Mesenteric fat pad (tissue), 1 donor: Measurements from ENCODE around the gene ERC1. TPM values are rescaled to one million over a fixed set of nuclear protein-coding genes. Genes with fewer than 3 reads are reported as not detected.
"Not testable (repeated sequence)": the region's sequence is repeated elsewhere in the genome, so short reads cannot be mapped to it uniquely, and the experiment has no call there.

ENCODE experiments used
- DNase-seq: peaks from one replicate; pipeline ENCODE4 v3.0.0-alpha.2; 2020; ENCODE audit warnings: low spot score
- total RNA-seq: library from RNA; stranded (reverse); fragmentation: NEBNext Ultra II Directional; extraction: Animal tissue kit (Norgen Biotek cat#: 25700); gene quantifications from one replicate; pipeline ENCODE4 v1.2.1, GENCODE V29; 2021
- donor health status: DM: yes; HTN: yes; CAD: no.

Gene ERC1
- total RNA-seq, 1 donor from 2014 or later = 81.1 TPM

DNA sequence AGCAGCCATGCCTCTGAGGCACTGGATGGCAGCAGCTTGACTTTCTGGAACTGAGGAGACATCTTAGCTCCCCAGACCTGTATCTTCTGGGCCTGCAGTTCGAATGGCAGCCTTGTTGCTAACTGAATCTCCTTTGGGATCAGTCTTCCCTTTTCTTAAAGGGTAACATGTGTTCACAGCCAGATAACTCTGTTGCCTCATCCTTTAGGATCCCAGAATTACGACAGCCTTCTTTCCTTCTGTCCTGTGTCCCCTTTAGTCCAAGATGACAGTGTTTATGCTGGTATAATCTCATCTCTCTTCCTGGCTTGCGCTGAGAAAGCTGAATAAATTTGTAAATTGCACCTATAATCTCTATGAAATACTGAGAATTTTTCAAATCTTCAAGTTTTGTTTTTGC lies 9.1 kb upstream of the ERC1 start:
- no peak for DNase-seq

DNA sequence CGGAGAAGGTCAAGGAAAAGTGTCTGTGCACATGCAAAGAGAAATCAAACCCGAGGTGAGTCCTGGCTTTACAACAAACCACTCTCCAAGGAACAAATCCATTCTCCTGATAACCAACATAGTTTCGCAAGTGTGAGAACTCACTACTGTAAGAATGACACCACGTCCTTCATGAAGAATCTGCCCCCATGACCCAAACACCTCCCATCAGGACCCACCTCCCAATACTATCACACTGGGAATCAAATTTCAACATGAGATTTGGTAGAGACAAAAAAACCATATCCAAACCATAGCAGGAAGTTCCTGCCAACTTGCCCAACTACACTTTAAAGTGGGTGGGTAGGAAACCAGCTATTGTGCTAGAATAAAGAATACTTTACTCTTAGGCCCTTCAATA lies 2.4 kb upstream of the ERC1 start:
- no peak for DNase-seq

DNA sequence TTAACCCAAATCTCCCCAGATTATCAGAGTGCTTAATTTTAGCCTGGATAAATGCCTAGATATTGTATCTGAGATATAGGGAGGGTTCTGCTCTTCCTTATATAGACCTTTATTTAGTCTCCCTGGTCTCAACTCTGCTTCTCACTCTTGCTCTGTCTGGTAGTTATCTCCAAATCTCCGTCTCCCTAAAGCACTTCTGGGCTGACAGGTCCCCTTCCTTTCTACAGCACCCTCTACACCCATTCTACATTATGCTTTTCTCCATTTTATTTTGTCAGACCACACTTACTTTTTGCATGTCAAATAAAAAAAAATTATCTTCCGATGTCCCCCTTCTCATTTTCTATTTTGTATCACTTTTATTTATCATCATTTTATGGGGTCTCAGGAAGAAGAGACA lies 2.0 kb upstream of the ERC1 start:
- no peak for DNase-seq

DNA sequence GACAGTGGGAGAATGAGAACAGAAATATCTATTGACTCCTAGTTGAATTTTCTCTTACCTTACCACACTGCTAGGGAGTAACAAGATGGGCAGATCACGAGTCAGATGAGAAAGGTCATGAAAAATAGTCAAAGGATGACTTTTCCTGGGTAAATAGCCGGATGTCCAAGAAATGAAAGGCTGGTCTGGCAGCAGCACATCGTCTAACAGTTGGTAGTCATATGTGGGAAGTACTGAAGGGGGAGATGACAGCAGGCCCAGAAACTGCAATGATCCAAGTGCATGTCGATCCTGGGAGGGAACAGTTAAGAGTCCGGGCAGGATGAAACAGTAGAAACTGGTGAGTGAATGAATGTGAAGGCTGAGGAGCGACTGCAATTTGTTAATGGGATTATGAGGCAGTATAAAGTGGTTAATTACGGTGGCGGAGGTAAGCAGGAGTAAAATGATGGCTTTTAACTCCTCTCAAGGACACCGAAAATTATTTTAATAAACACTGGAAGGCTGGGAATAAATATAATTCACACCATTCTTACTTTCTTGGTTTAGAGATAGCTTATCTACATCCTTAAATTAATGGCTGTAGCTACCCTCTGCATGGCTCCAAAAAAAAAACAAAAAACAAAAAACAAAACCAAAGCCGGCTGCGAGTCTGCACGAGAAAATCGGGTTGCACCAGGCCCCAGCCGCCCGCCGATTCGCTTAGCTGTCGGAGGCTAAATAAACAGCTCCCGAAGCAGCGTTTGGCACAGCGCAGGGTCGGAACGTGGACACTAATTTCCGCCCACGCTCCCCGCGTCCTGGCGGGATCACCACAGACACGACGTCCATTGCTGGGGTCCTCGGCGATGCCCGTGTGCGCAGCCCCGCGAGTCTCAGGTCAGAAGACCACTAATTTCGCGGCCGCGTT lies 1.0 kb upstream of the ERC1 start:
- DNase-seq = peak; percentile 91

DNA sequence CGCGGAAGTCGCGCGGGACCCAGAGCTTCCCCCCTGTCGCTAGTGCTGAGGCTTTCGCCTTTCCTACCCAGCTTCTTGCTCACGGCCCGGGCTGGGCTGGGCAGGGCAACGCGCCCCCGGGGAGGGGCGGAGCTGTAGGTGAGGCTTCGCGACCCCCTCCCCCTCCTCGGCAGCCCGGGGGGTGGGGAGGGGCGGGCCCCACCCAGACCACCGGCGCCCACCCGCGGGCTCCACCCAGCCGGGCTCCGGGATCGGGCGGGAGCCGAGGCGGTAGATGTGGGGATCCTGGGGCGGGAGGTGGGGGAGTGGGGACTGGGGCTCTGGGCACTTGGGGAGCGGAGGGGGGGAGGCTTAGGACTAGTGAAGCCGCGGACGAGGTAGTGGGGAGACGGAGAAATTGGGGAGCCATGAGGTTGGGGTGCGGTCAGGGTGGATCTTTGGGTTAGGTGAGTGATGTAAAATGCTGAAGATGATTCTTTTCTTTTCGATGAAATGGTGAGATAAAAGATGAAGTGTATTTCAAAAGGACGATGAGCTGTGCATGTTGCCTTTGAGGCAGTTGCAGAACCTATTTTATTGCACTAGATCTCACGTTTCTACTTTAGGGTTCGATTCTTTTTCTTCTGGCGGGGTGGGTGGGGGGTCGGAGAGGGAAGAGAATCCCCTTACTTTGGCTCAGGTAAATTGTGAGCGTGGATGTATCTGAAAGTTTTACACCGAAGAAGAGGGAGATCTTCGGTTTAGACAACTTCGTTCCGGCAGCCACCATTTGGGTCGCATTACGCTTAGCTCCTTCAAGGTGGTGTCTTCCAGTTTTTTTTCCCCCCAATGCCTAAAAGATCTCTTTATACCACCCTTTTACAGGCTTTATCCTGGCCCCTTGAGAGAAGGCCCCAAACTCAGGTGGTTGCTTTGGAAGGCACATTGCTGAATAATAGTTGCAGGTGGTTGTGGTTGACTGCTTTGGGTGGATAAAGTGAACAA lies 619 bp downstream of the ERC1 start:
- DNase-seq = no peak

DNA sequence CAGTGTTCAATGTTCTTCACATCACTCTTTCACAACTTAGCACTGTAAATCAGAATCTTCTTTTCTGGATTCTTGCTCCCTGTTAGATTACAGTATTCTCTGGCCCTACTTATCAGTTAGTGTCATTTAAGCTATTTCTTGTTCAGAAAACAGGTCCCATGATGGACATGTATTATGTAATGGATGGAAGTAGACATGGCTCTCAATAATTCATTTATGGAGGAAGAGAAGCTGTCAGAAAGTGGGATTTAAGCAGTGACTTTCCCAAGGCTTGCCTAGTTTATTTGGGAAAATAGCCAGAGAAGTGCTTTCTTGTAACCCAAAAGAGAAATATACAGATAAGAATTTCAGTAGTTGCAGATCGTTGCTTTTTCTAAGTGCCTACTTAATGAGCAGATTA lies 1.6 kb downstream of the ERC1 start:
- DNase-seq = no peak

DNA sequence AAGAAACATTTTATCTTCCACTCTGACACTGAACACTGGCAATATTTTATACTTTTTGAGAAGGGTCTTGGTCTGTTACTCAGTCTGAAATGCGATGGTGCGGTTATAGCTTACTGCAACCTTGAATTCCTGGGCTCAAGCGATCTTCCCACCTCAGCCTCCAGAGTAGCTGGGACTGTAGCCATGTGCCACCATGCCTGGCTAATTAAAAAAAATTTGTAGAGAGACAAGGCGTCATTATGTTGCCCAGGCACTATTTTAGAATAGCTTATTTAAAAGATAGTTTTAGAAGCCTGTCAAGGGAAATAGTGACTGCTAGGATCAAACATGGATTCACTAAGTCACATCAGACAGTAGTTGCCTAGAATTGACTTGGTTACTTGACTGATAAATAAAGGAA lies 5.9 kb downstream of the ERC1 start:
- DNase-seq = no peak

DNA sequence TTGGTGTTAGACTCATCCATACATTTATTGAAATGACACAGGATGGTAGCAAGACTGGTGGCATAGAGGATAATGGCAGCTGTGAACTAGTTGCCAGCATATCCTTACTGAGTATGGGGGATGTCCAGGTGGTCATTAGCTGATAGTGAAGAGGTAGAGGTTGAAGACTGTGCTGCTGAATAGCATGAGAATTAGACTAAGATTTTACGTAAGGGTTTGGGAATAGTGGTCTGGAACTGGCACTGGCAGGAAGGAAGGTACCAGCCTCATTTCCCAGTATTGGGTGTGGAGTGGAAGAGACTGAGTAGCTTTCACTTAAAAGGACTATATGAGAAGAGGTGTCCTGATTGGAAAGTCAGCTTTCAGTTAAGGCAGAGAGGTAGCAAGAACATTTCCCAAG lies 6.5 kb downstream of the ERC1 start:
- DNase-seq = no peak

DNA sequence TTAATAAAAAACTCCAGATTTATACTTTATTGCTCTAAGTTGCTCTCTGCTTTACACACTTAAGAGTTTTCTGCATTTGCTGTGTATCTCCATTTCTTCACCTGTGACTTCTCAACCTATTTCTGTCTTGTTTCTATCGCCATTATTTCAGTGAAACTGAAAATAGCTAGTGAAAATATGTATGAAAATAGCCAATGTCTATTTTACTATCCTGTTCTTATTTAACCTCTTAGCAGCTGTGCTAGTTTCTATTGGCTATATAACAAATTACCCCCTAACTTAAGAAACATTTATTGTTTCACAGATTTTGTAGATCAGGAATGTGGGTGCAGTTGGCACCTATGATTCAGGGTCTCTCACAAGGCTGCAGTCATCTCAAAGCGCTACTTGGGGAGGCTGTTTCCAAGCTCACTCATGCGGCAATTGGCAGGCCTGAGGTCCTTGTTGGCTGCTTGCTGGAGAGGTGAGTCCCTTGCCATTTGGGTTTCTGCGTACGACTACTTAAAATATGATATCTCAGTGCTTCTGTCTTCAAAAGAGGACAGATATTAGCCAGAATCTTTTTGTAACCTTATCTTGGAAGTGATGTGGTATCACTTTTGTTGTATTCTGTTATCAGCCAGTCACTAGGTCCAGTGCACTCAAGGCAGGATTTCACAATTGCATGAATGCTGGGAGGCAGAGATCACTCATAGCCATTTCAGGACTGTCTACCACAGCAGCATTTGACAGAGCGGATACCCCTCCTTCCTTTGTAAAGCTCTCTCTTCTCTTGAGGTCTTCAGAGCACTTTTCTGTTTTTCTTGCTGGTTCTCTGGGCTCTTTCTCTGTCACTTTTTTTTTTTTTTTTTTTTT lies 7.2 kb downstream of the ERC1 start:
- DNase-seq = no peak

DNA sequence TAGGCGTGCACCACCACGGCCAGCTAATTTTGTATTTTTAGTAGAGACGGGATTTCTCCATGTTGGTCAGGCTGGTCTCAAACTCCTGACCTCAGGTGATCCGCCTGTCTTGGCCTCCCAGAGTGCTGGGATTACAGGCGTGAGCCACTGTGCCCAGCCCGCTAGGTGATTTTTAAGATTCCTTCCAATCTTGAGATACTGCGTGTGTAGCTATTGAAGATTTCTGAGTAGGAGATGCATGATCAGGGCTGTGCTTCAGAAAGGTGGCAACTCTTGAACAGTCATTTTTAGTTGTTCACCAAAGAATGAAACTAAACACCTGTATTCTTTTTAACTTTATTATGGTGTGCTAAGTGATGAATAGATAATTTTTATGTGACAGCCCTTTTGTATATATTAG lies 8.7 kb downstream of the ERC1 start:
- DNase-seq = not testable (repeated sequence)

DNA sequence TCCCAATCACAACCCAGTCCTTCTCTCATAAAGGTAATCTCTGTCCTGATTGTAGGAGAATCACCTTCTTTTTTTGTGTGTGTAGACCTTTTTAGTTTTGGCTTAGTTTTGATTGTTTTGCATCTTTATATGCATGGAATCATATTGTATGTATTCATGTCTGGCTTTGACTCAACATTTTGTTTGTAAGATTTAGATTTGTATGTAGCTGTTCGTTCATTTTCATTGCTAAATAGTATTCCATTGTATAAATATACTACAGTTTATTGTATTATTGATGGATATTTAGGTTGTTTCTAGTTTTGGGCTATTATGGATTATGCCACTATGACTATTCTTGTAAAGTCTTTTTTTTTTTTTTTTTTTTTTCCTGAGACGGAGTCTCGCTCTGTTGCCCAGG lies 10.5 kb downstream of the ERC1 start:
- no peak for DNase-seq

DNA sequence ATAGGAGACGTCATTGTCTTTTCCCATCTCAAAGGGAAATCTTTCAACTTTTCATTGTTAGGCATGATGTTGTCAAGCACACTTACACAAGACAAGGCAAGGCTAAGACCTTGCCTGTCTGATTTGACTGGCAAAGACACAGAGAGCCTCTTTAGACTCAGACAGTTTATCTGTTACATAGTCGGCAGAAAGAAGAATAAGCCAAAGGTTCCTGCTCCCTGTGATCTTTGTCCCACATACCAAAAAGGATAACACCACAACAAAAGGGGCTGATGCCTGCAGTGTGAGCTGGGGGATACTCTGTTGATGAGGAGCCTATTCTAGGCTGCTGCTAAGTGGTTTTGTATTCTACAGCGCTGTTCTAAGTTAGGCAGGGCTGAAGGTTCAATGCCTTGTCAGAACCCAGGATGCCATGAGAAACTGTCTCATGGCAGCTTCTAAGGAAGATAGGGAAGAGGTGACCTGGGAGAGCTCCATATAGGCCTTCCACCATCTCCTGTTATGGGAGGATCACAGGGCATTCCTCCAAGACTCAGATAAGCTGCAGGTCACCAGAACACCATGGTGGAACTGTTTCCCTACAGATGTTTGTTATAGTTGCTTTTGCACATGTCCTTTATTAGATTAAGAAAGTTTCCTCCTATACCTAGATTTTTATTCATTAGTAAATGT lies 12.7 kb downstream of the ERC1 start:
- DNase-seq = no peak

DNA sequence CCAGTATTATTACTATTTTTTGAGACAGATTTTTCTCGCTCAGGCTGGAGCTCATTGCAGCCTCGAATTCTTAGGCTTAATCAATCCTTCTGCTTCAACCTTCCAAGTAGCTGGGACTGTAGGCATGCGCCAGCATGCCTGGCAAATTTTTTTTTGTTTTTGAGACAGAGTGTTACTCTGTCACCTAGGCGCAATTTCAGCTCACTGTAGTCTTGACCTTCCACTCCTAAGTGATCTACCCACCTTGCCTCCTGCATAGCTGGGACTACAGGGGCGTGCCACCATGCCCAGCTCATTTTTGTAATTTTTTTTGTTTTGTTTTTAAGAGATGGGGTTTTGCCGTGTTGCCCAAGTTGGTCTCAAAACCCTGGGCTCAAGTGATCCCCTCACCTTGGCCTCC lies 15.2 kb downstream of the ERC1 start:
- no peak for DNase-seq

DNA sequence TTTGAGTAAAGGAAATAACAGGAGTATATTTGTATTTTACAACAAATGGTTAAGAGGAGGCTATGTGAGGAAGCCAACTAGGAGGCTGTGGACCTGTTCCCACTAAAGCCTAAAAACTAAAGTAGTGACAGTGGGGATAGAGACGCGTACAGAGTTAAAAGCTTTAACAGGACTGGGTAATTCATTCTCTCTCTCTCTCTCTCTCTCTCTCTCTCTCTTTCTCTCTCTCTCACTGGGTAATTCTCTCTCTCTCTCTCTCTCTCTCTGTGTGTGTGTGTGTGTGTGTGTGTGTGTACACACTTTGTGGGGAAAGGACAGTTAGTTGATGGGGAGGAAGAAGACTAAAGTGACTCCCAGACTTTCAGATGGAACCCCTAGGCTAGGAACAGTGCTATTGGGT lies 16.3 kb downstream of the ERC1 start:
- DNase-seq = no peak

DNA sequence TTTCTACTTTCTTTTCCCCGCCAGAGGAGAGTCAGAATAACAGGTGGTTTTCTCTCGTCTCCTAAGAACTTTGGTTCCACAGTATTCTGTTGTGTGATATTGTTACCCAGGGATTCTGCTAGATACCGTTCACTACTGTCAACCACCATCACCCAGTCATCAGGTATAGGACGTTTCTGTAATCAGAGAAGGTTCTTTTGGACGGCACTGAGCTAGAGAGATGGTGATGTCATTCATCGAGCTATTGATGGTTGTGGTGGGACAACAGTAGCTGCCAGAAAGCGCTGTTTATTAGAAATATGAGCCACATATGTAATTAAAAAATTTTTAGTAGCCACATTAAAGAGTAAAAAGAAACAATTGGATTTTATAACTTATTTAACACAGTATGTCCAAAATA lies 17.0 kb downstream of the ERC1 start:
- DNase-seq = no peak

DNA sequence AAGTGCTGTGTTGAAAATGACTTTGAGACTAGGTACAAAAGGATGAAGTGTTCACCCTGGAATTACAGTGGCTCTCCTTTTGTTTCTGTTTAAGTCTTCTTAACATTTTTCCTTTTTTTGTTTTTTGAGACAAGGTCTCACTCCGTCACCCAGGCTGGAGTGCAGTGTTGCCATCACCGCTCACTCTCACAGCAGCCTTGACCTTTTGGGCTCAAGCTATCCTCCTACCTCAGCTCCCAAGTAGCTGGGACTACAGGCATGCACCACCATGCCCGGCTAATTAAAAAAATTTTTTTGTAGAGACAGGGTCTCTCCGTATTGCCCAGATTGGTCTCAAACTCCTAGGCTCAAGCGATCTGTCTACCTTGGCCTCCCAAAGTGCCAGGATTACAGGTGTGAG lies 20.1 kb downstream of the ERC1 start:
- no peak for DNase-seq

DNA sequence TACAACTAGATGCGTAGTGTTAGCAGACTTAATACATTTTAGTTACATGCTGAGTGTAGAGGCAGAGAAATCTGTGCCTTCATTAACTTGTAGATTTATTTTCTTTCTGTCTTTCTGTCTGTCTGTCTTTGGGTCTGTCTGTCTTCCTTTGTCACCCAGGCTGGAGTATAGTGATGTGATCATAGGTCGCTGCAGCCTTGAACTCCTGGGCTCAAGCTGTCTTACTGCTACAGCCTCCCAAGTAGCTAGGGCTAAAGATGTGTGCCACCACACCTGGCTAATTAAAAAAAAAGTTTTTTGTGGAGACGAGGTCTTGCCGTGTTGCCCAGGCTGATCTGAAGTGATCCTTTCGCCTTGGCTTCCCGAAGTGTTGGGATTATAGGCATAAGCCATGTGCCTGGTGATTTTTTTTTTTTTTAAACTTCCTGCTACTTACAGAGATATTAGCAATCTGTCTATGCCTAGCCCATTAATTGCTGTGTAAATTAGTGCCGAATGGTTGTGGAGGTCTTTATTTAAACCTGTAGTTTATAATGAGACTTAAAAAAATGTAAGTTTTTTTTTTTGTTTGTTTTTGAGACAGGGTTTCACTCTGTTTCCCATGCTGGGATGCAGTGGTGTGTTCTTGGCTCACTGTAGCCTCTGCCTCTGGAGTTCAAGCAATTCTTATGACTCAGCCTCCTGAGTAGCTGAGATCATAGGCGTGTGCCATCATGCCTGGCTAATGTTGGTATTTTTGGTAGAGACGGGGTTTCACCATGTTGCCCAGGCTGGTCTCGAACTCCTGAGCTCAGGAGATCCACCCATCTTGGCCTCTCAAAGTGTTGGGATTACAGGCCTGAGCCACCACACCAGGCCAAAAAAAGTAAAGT lies 22.8 kb downstream of the ERC1 start:
- no peak for DNase-seq

DNA sequence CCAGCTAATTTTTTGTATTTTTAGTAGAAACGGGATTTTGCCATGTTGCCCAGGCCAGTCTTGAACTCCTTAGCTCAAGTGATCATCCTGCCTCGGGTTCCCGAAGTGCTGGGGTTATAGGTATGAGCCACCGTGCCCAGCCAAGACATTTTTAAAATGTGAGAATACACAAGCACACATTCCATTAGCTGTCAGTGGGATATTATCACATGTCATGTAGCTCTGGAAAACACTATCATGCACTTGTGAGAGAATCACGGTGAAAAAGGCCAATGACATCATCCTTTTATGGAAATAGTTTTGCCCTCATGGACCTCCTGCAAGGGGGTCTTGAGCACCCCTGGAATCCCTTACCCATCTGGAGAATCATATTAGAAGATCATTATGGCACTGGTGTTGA lies 28.3 kb downstream of the ERC1 start:
- no peak for DNase-seq

DNA sequence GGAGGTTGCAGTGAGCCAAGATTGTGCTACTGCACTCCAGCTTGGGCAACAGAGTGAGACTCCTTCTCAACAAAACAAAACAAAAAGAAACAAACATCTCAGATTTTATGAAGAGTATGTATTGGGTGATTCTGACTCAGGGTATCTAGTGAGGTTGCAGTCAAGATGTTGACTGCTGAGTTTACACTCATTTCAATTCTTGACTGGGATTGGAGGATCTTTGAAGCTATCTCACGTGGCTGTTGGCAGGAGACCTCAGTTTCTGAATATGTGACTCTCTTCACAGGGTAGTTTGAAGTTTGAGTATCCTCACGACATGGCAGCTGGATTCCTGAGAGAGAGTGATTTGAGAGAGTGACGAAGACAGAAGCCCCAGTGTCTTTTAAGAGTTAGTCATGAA lies 29.4 kb downstream of the ERC1 start:
- no peak for DNase-seq
